Activated B cell treated with CpG ODN at 0.5 μM for 24 hours (primary cell): ENCODE data around the gene SEPTIN6. TPM values are rescaled to one million over a fixed set of nuclear protein-coding genes. Genes with fewer than 3 reads are reported as not detected.

Experiments
- ATAC-seq: fragments of 200-7000 bp; cut with Tn5 transposase; one replicate; pipeline ENCODE4 v1.10.0; 2021; ENCODE audit warnings: low read depth, mild to moderate bottlenecking, moderate library complexity
- CTCF ChIA-PET: fragments of 350-600 bp; sonication (Branson Sonifier 250); formaldehyde crosslinking; loops from one replicate; lab custom pipeline; 2021; ENCODE audit warnings: antibody characterized with exemption; lab: Charles Lee
- POLR2A ChIA-PET: fragments of 350-600 bp; sonication (Branson Sonifier 250); formaldehyde crosslinking; loops from one replicate; lab custom pipeline; 2021; ENCODE audit warnings: antibody characterized with exemption; lab: Charles Lee
- DNase-seq: peaks from one replicate; pipeline ENCODE4 v3.0.0; 2022
- H3K27ac Mint-ChIP-seq: one replicate; pipeline ENCODE4 v1.8.0; 2020; ENCODE audit warnings: mixed read lengths
- H3K27me3 Mint-ChIP-seq: one replicate; pipeline ENCODE4 v1.8.0; 2021; ENCODE audit warnings: mixed read lengths
- H3K36me3 Mint-ChIP-seq: one replicate; pipeline ENCODE4 v1.8.0; 2021; ENCODE audit warnings: low read depth, mixed read lengths
- H3K4me1 Mint-ChIP-seq: one replicate; pipeline ENCODE4 v1.8.0; 2021; ENCODE audit warnings: mixed read lengths
- H3K4me3 Mint-ChIP-seq: one replicate; pipeline ENCODE4 v1.8.0; 2020; ENCODE audit warnings: mild to moderate bottlenecking, mixed read lengths
- H3K9me3 Mint-ChIP-seq: one replicate; pipeline ENCODE4 v1.8.0; 2020; ENCODE audit warnings: mixed read lengths
- intact Hi-C: fragments of 100-400 bp; cut with micrococcal nuclease; formaldehyde crosslinking; loops from one replicate; pipeline ENCODE4 v1.15.1; 2024
- total RNA-seq: library from RNA; stranded (reverse); gene quantifications from 2 replicates; pipeline ENCODE4 v1.2.3, GENCODE V29; 2022
- TF ChIP-seq, protein P1 (sequence below): fragments of 200-600 bp; IDR thresholded peaks from one replicate; pipeline ENCODE4 v1.8.0; 2022; ENCODE audit warnings: antibody characterized with exemption, mild to moderate bottlenecking

SEPTIN6 gene
- total RNA-seq, 1 donor from 2014 or later = 330 TPM

DNA sequence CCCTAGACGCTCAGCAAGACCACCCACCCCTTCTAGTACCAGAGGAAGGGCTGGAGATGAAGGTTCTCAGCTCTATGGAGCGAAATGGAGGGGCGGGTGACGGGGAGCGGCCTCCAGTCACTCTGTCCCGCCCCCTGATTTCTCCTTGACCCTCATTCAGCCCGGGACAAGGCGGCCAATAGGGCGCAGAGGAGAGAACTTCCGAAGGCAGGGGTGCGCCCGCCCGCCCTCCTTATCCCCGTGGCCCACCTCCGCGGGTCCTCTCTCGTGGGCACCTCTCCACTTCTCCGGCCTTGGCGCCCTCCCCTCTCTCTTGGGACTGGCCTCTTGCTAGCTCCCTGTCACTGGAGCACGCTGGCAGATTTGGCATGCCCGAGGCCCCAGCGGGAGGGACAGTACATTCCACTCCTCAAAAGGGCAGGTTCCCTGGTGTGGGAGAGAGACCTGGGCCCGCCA, 1.1 kb upstream of the SEPTIN6 start:
- ChIA-PET POLR2A (interaction anchor here (0.5 to 6.9 kb wide), 15 partner anchors 10 to 119 kb away, joined by 3 to 57 read pairs (median 13); partner anchors contain the start of genes NKRF and UBE2A), CTCF (interaction anchor here (0.5 to 2.4 kb wide), 5 partner anchors 9 to 84 kb away, joined by 3 to 6 read pairs (median 5); no protein-coding TSS in a partner anchor)
- Mint-ChIP-seq H3K27ac (peak overlapping the region; percentile 75), H3K27me3 (no peaks in the 10 kb centered on the region), H3K36me3 (peaks cover 8% of the 10 kb centered on the region), H3K9me3 (no peaks in the 10 kb centered on the region), H3K4me3 (peak overlapping the region; percentile 97), H3K4me1 (peaks cover 71% of the 10 kb centered on the region)
- intact Hi-C loops = loop anchor here (1.0 to 5.0 kb wide), 7 partner anchors 9 to 227 kb away; partner anchors contain the start of genes NKRF, SLC25A5 and UBE2A
- ATAC-seq = no peak
- TF ChIP-seq, protein P1, sequence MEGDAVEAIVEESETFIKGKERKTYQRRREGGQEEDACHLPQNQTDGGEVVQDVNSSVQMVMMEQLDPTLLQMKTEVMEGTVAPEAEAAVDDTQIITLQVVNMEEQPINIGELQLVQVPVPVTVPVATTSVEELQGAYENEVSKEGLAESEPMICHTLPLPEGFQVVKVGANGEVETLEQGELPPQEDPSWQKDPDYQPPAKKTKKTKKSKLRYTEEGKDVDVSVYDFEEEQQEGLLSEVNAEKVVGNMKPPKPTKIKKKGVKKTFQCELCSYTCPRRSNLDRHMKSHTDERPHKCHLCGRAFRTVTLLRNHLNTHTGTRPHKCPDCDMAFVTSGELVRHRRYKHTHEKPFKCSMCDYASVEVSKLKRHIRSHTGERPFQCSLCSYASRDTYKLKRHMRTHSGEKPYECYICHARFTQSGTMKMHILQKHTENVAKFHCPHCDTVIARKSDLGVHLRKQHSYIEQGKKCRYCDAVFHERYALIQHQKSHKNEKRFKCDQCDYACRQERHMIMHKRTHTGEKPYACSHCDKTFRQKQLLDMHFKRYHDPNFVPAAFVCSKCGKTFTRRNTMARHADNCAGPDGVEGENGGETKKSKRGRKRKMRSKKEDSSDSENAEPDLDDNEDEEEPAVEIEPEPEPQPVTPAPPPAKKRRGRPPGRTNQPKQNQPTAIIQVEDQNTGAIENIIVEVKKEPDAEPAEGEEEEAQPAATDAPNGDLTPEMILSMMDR = no peak
- DNase-seq = no peak

DNA sequence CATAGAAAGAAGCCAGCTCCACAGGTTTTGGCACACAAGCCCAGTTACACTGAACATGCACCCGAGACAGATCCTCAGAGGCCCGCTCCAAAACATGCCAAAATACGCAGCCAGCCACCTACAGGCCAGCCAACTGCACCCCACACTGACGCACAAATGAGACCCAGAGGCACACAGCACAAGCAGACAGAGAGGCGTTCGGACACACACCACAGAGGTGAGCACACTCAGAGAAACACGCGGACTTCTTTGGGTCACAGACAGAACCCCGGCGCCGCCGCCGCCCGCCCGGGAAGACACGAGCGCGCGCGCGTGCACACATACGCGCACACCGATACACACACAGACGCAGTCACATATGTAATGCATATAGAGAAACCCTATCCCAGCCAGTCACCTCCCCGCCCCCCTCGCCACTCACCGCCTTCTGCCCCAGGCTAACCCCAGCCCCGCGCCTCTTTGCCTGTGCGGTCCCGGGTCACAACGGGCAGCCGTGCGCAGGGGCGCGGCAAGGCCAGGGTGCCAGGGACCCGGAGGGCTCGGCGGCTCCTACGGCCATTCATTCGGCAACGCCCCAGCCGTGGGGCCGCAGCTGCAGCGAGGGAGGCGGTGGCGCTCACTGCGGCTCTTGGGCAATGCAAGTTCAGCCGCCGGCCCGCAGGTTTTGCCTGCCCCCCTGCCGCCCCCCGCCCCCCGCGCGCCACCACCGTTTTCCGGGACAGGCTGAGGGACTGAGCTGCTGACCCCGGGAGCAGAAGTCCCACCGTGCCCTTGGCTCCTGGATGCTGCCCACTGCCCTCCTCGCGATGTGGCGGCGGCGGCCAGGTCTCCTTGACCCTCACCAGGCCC, 553 bp downstream of the SEPTIN6 start:
- ATAC-seq = peak; percentile 35
- H3K27ac Mint-ChIP-seq = peak overlapping the region; percentile 94
- H3K9me3 Mint-ChIP-seq = no peaks in the 10 kb centered on the region
- no peak for DNase-seq
- H3K4me3 Mint-ChIP-seq = peak overlapping the region; percentile 97
- intact Hi-C loops = loop anchor here (1.0 to 5.0 kb wide), 8 partner anchors 7 to 225 kb away; partner anchors contain the start of genes NKRF, SLC25A5 and UBE2A
- peaks cover 12% of the 10 kb centered on the region for H3K36me3 Mint-ChIP-seq
- TF ChIP-seq, protein P1 = no peak
- H3K27me3 Mint-ChIP-seq = no peaks in the 10 kb centered on the region
- H3K4me1 Mint-ChIP-seq = peaks cover 74% of the 10 kb centered on the region
- ChIA-PET CTCF (interaction anchor here (0.6 to 2.4 kb wide), 10 partner anchors 10 to 82 kb away, joined by 3 to 6 read pairs (median 4); no protein-coding TSS in a partner anchor), POLR2A (interaction anchor here (0.6 to 6.9 kb wide), 27 partner anchors 9 to 224 kb away, joined by 3 to 57 read pairs (median 5); partner anchors contain the start of genes NDUFA1, NKRF, RNF113A and RPL39)

DNA sequence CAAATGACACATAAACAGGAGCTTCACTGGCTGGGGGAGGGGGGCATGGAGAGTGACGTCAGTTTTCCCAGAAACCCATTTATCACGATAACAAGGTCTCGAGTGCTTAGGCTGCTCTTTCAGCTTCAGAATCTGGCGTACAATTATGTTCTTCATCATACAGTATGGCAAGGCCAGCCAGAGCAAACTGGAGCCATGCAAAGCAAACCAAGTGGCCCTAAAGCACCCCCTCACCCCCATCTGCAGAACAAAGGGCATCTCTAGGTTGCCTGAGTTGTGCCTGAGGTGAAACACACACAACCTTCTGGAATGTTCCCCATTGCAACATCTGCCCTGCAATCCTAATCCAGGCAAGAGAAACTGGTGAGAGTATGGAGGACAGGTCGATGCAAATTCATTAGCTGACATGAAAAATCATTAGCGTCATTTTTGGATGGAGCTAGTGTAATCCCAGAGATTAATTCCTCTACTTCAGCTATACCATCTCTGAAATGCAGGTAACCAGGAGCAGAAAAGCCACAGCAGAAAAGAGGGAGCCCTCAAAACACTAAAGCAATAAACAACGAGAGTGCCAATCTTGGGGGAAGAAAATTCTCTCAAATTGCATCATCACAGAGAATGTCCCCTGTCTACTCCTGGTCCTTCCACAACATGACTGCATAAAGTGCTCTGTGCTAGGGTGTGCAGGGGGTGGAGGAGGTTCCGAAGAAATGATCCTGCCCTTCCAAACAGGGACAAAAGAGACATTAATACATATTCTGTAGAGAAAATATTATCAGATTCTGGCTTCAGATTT, 1.8 kb downstream of the SEPTIN6 start:
- Mint-ChIP-seq H3K4me3 (peak overlapping the region; percentile 97), H3K9me3 (no peaks in the 10 kb centered on the region), H3K27ac (peak overlapping the region; percentile 94), H3K36me3 (peaks cover 13% of the 10 kb centered on the region), H3K4me1 (peaks cover 74% of the 10 kb centered on the region), H3K27me3 (no peaks in the 10 kb centered on the region)
- ATAC-seq = no peak
- TF ChIP-seq, protein P1 = no peak
- ChIA-PET POLR2A (interaction anchor here (0.6 to 6.9 kb wide), 21 partner anchors 9 to 192 kb away, joined by 3 to 53 read pairs (median 6); partner anchors contain the start of genes NKRF, RPL39 and UBE2A), CTCF (interaction anchor here (0.6 to 2.4 kb wide), 3 partner anchors 8 to 36 kb away, joined by 3 to 6 read pairs (median 4); no protein-coding TSS in a partner anchor)
- DNase-seq = no peak
- intact Hi-C loops = loop anchor here (5.0 kb wide), 1 partner anchor 224 kb away; the partner anchor contains the start of gene SLC25A5

DNA sequence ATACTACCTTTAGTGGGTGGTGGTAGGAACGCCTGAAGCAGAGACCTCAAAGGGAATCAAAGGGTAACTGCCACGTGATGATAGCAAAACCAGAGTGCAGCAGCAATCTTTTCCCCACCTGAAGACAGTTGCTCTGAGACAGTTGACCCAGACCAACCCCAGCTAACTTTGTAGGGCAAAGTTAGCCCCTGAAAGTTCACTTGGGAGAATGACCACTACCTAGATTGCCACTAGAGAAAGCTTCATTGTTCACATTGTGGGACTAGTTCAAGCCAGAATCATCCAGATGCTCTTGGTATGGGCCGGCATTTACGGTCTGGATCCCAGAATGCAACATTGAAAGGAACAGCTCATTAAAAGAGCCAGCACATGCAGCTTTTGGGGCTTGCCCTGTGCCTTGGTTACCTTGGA, 4.1 kb downstream of the SEPTIN6 start:
- intact Hi-C loops = loop anchor here (5.0 kb wide), 1 partner anchor 183 kb away; the partner anchor contains the start of genes NDUFA1 and RNF113A
- TF ChIP-seq, protein P1 = no peak
- Mint-ChIP-seq H3K36me3 (peaks cover 13% of the 10 kb centered on the region), H3K27me3 (no peaks in the 10 kb centered on the region), H3K27ac (peak overlapping the region; percentile 99), H3K4me1 (peaks cover 73% of the 10 kb centered on the region), H3K4me3 (peak overlapping the region; percentile 41), H3K9me3 (no peaks in the 10 kb centered on the region)
- CTCF ChIA-PET = interaction anchor here (0.9 kb wide), 1 partner anchor 22 kb away, joined by 3 read pairs; no protein-coding TSS in a partner anchor
- POLR2A ChIA-PET = interaction anchor here (0.7 to 6.9 kb wide), 12 partner anchors 10 to 797 kb away, joined by 3 to 53 read pairs (median 4); partner anchors contain the start of genes NKRF and SOWAHD
- DNase-seq (no peak), ATAC-seq (no peak)
